Fibroblast of peridontal ligament (primary cell): Measurements from ENCODE around the gene REV1.
A peak's percentile ranks its signal among the peaks of the same experiment; 100 is the strongest.
"Not testable (repeated sequence)": the region's sequence is repeated elsewhere in the genome, so short reads cannot be mapped to it uniquely, and the experiment has no call there.

Source experiments
- DNase-seq: peaks from one replicate; pipeline ENCODE4 v3.0.0-alpha.2; 2010; ENCODE audit errors: extremely low read depth

The REV1 gene

DNA sequence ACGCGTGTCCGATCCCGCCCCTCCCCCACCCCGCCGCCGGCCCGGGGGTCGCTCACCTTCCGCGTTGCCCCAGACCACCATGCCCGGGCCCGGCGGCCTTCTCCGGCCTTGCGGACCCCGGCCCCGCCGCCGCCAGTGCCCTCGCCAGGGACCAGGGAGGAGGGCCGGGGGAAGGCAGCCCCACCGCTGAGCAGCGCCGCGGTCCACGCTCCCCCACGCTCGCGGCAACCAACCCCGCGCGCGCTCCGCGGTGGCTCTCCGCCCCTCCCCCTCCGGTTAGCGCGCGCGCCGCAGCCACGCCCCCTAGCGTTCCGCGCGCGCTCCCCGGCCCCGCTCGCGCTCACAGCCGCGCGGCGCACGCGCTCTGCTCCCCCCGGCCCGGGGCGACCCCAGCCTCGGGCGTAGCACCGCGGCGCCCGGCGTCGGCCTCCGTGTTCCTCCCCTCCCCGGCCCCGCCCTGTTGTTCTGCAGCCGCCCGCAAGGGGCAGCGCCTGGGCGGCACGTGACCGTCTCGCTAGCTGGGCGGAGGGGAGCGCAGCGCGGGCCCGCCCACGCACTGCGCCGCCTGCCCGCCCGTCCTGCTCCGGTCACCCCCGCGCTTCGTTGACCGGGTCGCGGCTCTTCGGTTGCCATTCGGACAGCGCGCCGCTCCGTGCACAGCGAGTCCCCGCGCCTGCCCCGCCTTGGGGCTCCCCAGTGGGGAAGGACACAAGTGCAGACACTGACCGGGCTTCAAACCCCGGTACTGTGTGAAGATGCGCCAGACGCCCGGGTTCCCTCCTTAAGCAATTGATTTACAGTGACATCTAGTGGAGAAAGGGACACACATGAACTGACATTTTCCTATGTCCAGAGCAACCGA, at the start of gene REV1:
REV1 (minus strand) TSS at position 257 of the 862 bp plus-strand sequence. CDS start 25,042 bp downstream, outside the sequence.
- peak; percentile 94 for DNase-seq

DNA sequence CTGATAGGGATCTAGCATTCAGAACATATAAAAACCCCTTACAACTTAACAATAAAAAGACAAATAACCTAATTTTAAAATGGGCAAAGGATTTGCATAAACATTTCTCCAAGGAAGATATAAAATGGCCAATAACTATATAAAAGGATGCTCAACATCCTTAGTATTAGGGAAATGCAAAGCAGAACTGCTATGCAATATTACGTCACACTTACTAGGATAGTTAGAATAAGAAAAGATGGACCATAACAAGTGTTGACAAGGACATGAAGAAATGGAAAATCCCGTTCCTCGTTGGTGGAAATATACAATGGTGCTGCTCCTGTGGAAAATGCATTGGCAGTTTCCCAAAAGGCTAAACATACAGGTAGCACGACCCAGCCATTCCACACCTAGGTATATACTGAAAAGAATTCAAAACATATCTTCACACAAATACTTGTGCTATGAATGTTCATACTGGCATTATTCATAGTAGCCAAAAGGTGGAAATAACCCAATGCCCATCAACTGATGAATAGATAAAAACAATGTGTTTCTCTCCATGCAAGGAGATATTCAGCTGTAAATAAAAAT, 48.2 kb upstream of the REV1 start:
- no peak for DNase-seq

DNA sequence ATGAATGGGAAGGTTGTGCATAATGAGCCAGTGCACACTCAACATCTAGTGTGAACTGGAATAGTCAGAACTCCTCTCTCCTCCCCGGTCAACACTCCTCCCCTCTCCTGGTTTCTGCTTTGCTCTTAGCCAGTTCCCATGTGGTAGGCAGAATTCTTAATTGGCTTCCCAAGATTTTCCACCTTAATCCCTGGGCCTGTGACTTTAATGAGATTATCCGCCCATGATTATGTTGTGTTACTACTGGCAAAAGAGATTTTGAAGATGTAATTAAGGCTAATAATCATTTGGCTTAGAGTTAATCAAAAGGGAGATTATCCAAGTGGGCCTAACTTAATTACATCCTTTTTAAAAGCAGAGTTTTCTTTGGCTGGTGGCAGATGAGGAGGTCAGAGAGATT, 34.2 kb upstream of the REV1 start:
- DNase-seq, result no peak

DNA sequence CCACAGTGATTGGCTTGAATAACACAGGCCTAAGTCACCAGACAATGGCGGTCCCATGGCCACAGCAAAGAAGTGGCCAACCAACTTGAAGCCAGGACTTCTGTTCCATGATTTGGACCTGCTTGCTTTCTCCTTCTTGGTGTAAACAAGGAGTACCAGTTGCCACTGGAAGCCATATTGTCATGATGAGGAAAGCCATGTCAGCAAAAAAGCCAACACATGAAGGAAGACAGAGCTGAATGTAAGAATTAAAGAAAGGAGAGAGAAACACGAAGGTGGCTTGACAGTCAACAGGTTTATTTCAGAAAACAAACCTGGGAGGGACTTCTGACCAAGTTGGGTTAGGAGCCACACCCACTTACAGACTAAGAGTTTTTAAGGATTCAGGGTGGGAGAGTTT, 32.3 kb upstream of the REV1 start:
- no peak for DNase-seq

DNA sequence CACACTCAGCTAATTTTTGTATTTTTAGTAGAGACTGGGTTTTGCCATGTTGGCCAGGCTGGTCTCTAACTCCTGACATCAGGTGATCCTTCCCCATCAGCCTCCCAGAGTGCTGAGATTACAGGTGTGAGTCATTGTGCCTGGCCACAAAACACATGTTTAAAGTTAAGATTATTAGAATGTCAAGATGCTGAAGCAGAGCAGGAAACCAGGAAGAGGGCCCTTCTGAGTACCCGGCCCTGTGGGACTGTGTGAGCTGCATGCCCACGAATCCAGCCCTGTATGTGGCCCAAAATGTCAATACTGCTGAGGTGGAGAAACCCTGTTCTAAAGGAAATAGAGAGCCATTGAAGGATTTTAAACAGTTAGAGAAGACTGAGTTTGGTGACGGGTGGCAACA, 31.0 kb upstream of the REV1 start:
- DNase-seq, result no peak

DNA sequence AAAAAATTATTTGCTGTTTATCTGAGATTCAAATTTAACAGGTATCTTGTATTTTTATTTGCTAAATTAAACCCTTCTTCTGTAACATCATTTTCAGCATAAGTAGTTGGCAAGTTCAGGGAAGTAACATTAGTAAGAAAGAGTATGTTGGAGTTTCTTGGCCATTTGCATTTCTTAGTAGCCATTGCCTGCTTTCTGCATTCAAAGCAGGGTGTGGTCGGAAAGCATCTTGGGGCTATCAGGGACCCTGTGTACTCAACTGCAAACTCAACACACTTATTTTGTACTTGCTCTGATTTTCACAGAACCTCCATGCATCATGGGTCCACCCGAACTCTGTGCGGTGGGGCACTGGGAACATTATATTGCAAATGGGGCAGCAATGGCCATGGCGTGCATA, 30.4 kb upstream of the REV1 start:
- DNase-seq, result no peak

DNA sequence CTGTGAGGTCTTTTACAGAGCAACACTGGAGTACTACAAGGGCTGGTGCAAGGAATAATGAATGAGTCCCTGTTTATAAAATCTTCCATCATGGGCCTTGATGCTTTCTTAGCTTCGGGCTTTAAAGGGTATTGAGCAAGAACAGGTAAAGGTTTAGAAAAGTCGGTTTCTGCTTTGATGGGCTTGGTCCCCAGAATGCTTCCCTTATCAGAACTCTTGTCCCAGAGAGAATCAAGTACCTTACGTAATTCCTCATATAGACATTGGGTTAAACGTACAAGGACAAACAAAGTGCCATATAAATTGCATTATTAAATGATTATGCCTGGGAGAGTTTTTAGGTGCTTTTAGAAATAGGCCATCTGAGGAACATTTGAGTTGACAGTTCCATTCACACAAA, 24.5 kb upstream of the REV1 start:
- no peak for DNase-seq

DNA sequence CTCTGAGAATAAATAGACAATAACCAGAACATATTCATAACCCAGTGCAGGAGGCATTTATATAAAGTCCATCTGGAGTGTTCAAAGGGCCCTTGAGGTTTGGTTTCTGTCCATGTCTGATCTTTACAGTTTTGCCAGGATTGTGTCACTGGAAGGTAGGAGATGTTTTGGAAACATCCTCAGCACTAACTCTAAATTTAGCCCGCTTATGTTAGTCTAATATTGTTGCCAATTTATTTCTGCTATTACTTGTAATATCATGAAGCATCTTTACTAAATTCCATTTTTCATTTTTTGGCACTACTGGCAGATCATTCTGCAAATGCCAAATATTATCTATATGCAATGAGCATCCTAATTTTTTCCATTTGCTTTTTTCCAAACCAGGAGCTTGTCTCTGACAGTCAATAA, 22.4 kb upstream of the REV1 start:
- no peak for DNase-seq

DNA sequence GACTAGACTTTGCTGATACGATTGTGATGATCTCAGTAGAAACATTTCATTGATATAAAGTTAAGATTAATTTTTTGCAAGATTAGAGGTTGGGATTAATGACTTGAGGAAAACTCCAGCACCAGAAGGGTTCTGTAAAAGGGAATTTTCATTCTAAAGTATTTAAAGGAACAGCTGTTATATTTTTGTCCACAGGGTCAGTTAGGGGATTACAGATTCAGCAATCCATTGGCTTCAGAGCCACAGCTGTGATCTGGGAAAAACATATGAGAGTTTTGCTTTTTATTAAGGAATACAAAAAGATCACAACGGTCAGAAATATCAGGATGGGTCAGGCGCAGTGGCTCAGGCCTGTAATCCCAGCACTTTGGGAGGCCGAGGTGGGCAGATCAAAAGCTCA, 19.6 kb upstream of the REV1 start:
- no peak for DNase-seq

DNA sequence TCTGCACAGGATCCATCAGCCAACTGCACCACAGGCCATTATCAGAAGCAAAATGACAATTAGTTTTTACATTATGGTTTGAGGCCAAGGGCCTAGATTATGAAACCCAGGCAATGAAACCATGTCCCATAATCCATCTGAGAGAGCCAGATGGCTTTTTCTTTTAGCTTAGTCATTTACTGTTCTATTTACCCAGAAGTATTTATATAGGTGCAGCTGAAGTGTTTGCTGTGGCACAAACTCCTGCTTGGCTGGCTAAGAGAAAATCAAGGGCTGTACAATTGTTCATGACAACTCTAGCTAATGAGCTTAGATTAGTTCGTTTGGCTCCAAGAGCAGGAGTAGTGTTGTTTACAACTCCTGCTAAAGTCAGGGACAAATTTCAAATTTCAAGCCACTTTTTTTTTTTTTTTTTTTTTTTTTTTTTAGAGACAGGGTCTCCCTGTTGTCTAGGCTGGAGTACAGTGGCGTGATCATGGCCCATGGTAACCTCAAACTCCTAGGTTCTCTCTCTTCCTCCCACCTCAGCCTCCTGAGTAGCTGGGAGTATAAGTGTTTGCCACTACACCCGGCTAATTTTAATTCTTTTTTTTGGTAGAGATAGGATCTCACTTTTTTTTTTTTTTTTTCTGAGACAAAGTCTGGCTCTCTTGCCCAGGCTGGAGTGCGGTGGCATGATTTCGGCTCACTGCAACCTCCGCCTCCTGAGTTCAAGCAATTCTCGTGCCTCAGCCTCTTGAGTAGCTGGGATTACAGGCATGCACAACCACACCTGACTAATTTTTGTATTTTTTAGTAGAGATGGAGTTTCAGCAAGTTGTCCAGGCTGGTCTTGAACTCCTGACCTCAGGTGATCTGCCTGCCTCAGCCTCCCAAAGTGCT, 18.4 kb upstream of the REV1 start:
- DNase-seq, result no peak

DNA sequence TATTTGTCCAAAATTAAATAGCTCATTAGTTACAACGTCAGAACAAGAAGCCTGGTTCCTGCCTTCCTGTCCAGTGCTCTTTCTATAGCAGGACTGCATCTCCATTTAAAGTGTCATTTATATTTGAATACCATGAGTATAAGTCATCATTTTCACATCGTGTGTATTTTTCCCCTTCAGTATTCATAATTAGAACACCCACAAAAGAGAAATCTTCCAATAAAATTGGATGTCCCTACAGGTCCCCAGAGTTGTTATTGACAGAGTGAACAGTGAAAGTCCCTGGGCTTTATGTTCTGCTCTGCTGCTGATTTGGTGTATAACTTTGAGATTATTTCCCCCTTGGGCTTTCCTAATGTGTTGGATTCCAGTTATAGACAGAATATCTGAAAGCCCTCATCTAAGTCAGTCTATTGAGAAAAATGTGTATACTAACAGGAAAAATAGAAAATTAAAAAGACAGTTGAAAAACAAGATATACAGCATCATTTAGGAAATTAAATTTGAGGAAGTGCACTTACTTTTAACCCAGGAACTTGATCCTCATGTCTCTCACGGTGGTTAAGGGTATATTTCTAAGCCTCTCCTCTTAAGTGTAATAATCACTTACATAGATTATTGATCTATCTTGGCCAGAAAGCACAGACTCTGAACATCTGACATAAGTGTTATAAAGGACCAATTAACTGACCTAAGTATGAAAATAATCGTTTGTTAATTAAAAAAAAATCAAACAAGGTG, 15.2 kb upstream of the REV1 start:
- DNase-seq, result no peak

DNA sequence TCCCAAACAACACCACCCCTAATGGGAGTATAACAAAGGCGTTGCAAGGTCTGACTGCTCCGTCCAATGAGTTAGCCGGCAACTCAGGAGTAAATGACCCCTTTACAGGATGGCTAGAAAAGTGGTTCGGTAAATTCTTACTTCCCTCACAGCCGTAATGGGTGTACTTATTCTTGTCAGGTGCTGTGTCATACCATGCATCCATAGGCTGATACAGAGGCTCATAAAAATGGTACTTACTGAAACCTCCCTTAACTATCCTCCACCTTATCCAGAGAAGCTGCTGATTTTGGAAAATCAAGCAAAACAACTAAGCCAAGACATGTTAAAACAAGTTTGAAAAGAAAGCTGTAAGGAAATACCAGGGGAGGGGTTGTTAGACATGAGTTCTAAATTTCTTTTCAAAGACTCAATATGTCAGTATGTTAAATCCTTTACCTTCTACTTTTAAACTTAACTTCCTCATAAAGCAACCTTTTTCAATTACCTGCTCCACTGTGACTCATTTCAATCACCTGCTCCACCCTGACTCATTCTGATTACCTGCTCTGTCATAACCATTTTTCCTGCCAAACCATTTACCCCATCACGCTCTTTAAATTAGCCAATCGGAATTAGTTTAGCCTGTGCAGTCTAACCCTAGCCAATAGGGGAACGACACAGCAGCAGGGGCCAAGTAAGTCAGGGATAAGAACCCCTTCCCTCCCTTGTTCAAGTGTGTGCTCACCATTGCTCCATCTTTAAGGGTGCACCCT, 14.0 kb upstream of the REV1 start:
- not testable (repeated sequence) for DNase-seq

DNA sequence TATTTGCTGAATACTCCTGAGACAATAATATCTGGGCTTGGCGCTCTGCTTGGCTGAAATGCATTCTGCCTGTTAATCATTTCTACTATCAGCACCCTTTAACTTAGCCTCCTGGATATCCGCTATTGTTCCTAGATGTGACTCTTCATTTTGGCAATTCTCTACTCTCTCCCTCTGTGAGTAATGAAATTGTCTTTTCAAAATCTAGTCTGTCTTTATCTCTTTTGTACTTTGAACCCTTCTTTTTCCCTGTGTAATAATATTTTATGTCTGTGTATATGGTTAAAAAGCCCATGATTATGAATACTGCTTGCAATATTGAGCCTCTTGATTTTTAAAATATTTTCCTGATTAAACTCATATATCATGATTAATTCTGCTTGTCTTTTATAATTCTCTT, 6.2 kb upstream of the REV1 start:
- no peak for DNase-seq

DNA sequence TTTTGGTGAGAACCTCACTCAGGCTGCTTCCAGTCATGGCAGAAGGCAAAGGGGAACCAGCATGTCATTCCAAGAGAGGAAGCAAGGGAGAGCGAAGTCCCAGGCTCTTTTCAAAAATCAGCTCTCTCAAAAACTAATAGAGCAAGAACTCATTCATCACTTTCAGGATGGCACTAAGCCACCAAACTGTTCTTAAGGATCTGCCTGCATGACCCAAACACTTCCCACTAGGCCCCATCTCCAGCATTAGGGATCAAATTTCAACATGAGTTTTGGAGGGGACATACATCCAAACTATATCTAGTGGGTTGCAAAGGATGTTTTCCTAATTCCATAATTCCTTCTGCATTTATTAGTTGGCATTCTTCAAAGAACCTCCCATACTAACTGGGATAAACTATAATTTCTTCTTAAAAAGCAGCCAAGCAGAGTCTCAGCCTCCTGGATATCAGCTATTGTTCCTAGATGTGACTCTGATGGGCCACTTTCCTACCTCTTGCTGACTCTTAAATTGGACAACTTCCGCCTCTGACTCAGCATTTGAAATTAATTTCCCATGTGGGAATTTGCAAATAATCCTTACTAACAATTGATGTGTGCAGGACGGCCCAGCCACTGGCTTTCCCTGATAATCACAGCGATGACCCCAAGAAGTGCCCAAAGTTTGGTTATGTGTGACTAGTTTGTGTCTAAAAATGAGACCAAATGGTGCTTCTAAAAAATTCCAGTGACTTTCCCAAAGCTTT, 5.5 kb upstream of the REV1 start:
- no peak for DNase-seq

DNA sequence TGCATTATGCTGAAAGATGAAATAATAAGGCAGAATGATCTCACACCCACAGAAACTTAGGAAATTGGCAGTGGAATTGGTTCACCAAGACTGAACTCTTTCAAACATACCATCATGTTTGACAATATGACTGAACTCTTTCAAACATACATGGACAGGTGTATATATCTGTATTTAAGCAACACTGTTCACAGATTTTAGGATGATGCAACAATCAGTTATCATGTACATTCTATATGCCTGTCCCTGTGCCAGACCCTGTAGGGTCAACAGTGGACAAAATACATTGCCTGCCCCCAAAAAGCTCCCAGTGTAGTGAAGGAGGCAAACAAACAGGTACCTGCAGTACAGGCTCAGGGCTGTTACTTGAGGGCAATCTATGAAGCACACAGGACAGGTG, 2.9 kb upstream of the REV1 start:
- DNase-seq, result no peak

DNA sequence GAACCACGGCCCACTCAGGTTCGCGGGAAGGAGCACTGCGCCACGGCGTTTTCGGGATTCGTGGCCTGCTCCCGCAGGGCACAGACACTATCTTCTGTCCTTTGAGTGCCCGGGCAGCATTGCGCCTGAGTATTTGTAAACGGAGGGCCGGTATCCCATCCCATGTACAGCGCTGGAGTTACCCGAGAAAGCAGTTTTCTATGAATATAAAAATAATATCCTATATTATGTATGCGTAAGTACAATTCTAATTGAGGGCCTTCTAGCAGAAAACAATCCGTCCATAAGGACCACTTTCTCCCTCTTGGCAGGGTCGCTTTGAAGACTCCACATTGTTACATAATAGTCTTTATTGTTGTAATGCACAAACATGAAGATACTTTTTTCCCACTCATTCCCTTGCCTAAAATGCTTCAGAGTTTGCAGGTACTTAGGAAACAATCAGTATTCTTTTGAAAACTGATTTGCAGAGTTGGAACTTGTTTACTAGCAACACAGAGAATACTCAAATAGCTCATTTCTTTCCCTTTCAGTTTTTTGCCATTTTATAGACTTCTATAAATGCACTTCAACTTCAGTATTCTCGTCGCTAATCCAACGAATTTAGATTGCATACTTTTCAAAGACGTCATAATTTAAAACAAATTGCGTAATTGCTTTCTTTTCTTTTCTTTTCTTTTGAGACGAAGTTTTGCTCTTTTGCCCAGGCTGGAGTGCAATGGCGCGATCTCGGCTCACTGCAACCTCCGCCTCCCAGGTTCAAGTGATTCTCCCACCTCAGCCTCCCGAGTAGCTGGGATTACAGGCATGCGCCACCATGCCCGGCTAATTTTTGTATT, 1.0 kb upstream of the REV1 start:
- DNase-seq, result peak; percentile 11

DNA sequence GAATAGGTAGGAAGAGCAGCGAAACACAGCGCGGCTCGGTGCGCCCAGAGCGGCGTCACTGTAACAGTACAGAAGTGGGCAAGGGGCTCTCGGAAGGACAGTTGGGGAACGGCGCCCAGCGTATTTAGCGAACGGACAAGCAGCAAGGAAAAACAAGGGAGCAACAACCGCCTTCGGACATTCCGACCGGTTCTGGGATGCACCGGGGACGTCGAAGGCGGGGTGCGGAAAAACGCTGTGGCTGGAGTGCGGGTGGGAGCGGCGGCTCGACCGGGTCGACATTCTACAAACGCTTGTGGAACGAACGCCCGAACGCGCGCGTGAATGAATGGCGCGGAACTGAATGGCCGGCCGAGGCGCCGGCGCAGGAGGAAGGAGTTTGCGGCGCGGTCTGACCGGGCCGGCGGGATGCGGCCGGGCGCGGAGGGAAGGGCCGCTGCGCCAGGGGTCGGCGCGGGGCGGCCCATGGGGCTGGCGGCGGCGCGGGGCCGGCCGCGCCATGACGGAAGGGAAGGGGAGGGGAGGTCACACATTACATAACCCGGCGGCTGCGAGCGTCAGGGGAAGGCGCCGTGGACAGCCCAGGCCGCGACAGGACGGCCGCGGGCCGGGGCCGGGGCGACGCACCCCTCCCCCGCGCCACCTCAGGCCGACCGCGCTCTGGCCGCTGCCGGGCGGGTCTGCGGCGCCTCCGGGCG, 605 bp downstream of the REV1 start:
- peak; percentile 35 for DNase-seq

DNA sequence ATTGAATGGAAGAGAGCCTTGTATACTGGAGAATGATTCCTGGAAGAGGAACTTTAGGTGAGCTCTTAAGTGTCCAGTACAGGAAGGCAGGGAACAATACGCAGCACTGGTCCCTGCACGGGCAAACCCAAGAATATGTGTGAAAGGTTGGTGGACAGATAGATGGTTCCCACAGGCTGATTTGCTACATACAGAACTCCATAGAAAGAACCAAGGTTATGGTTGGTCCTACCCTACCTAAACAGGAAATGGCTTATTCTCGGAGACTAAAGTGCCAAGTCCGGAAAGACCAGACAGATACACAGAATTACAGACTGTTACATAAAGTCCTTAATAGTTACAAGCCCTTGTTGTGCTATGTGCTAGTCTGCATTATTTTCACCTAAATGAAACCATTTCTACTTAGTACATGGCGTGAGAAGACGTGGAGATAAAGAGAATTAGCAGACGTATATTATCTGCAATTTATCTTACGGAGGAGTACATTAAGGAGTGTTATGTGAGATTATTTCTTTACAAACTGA, 1.2 kb downstream of the REV1 start:
- peak; percentile 38 for DNase-seq

DNA sequence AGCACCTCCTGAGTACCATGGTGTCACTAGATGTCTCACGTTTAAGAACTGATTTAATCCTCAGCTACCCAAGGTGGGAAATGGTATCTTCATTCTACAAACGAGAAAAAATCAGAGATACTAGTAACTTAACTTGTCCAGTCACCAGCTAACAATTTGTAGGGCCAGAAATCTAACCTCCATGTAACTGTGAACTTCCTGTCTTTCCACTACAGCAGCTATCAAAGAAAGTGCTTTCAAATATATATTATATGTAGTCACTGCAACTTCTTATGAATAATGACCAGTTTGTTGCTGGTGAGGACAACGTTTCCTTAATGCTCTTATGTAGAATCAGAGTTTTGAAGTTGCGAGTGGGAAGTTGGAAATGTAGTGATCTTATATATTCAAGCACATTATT, 1.9 kb downstream of the REV1 start:
- DNase-seq, result no peak
